DOHH2 (cell line): ENCODE measurements around the gene P2RY11.

ENCODE experiments used
- H3F3A ChIP-seq: fragments of 200-600 bp; sonication (generic), shearing (Covaris generic); 2 replicates; pipeline ENCODE4 v1.6.0; 2016; ENCODE audit warnings: antibody characterized with exemption, mild to moderate bottlenecking; ENCODE audit not compliant: control insufficient read depth, insufficient read depth
- H3K27ac ChIP-seq: fragments of 200-600 bp; sonication (generic); 2 replicates; pipeline ENCODE4 v1.5.1; 2014; ENCODE audit warnings: low read depth, mild to moderate bottlenecking, low read length, moderate library complexity
- H3K27me3 ChIP-seq: fragments of 200-600 bp; sonication (generic); 2 replicates; pipeline ENCODE4 v1.6.1; 2014; ENCODE audit warnings: mild to moderate bottlenecking, low read length, mixed read lengths; ENCODE audit not compliant: control insufficient read depth
- H3K36me3 ChIP-seq: fragments of 200-600 bp; sonication (generic); 2 replicates; pipeline ENCODE4 v1.6.1; 2014; ENCODE audit warnings: mild to moderate bottlenecking, low read length, moderate library complexity, mixed read lengths; ENCODE audit not compliant: control insufficient read depth
- H3K4me1 ChIP-seq: fragments of 200-600 bp; sonication (generic); 2 replicates; pipeline ENCODE4 v1.6.1; 2014; ENCODE audit warnings: mild to moderate bottlenecking, low read length, mixed read lengths; ENCODE audit not compliant: control insufficient read depth
- H3K4me2 ChIP-seq: fragments of 200-600 bp; sonication (generic); 2 replicates; pipeline ENCODE4 v1.6.0; 2014; ENCODE audit warnings: mild to moderate bottlenecking, low read length, moderate library complexity
- H3K4me3 ChIP-seq: fragments of 200-600 bp; sonication (generic); 2 replicates; pipeline ENCODE4 v1.5.1; 2014; ENCODE audit warnings: mild to moderate bottlenecking, low read length, mixed read lengths
- H3K79me2 ChIP-seq: fragments of 200-600 bp; sonication (generic); 2 replicates; pipeline ENCODE4 v1.6.1; 2014; ENCODE audit warnings: mild to moderate bottlenecking, low read length, mixed read lengths; ENCODE audit not compliant: control insufficient read depth
- H3K9me2 ChIP-seq: fragments of 200-600 bp; sonication (generic); replicated peaks from 2 replicates; pipeline ENCODE4 v1.6.1; 2014; ENCODE audit warnings: mild to moderate bottlenecking, low read length, mixed read lengths; ENCODE audit not compliant: control insufficient read depth
- H3K9me3 ChIP-seq: fragments of 200-600 bp; sonication (generic); 2 replicates; pipeline ENCODE4 v1.6.1; 2014; ENCODE audit warnings: antibody characterized with exemption, low read length, mixed read lengths; ENCODE audit not compliant: control insufficient read depth, insufficient read depth
- H4K20me1 ChIP-seq: fragments of 200-600 bp; sonication (generic); 2 replicates; pipeline ENCODE4 v1.6.0; 2014; ENCODE audit warnings: low read depth, mild to moderate bottlenecking, antibody characterized with exemption, low read length, moderate library complexity; ENCODE audit not compliant: control insufficient read depth, insufficient read depth
- EZH2phosphoT487 ChIP-seq: fragments of 200-600 bp; sonication (generic); IDR thresholded peaks from 2 replicates; pipeline ENCODE4 v1.6.1; 2017; ENCODE audit warnings: borderline replicate concordance, mild to moderate bottlenecking, antibody characterized with exemption, low read length, moderate library complexity, mixed read lengths
- TF ChIP-seq, protein P1 (sequence below): fragments of 200-600 bp; sonication (generic); IDR thresholded peaks from one replicate; pipeline ENCODE4 v1.5.1; 2014; ENCODE audit warnings: antibody characterized with exemption, mild to moderate bottlenecking, low read depth, low read length; ENCODE audit not compliant: poor library complexity, severe bottlenecking

Gene P2RY11

DNA sequence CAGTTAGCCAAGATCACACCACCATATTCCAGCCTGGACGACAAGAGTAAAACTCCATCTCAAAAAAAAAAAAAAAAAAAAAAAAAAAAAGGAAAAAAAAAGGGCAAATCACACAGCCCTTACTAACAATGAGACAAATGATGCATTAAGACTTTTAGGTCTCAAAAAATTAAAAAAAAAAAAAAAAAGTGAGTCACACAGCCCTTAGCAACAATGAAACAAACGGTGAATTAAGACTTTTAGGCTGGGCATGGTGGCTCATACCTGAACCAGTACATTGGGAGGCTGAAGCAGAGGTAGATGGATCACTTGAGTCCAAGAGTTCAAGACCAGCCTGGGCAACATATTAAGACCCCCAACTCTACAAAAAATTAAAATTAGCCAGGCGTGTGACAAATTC is 40.6 kb downstream of the P2RY11 start:
- H3K9me2 ChIP-seq = no peaks in the 10 kb centered on the region
- H3K4me2 ChIP-seq = no peak overlapping the region
- H3K4me3 ChIP-seq = no peak overlapping the region
- H4K20me1 ChIP-seq = peaks cover 16% of the 10 kb centered on the region
- TF ChIP-seq, protein P1, sequence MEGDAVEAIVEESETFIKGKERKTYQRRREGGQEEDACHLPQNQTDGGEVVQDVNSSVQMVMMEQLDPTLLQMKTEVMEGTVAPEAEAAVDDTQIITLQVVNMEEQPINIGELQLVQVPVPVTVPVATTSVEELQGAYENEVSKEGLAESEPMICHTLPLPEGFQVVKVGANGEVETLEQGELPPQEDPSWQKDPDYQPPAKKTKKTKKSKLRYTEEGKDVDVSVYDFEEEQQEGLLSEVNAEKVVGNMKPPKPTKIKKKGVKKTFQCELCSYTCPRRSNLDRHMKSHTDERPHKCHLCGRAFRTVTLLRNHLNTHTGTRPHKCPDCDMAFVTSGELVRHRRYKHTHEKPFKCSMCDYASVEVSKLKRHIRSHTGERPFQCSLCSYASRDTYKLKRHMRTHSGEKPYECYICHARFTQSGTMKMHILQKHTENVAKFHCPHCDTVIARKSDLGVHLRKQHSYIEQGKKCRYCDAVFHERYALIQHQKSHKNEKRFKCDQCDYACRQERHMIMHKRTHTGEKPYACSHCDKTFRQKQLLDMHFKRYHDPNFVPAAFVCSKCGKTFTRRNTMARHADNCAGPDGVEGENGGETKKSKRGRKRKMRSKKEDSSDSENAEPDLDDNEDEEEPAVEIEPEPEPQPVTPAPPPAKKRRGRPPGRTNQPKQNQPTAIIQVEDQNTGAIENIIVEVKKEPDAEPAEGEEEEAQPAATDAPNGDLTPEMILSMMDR = no peak
- TF ChIP-seq EZH2phosphoT487 = no peak
- H3K4me1 ChIP-seq = no peaks in the 10 kb centered on the region
- peaks cover 94% of the 10 kb centered on the region for H3K36me3 ChIP-seq
- H3K9me3 ChIP-seq = no peaks in the 10 kb centered on the region
- peaks cover 68% of the 10 kb centered on the region for H3K79me2 ChIP-seq
- H3K27ac ChIP-seq = no peak overlapping the region
- H3K27me3 ChIP-seq = no peaks in the 10 kb centered on the region
- peaks cover 11% of the 10 kb centered on the region for H3F3A ChIP-seq

- peaks cover 98% of the 10 kb centered on the region for H3K36me3 ChIP-seq
- H3F3A ChIP-seq = peaks cover 16% of the 10 kb centered on the region; the same call in 1 of the 2 replicates
- no peaks in the 10 kb centered on the region for H3K9me2 ChIP-seq
- peaks cover 85% of the 10 kb centered on the region for H3K79me2 ChIP-seq
- H3K27me3 ChIP-seq = no peaks in the 10 kb centered on the region
- no peaks in the 10 kb centered on the region for H3K9me3 ChIP-seq
- H4K20me1 ChIP-seq = peaks cover 10% of the 10 kb centered on the region
- H3K27ac ChIP-seq = no peak overlapping the region
- no peak overlapping the region for H3K4me2 ChIP-seq
- no peak overlapping the region for H3K4me3 ChIP-seq
- H3K4me1 ChIP-seq = no peaks in the 10 kb centered on the region
- no peak for TF ChIP-seq EZH2phosphoT487
- TF ChIP-seq, protein P1 = no peak
Measured at GRCh38 chr19:10155839-10156238, 44.3 kb downstream of the P2RY11 start.

GRCh38 chr19:10158071-10158470 is 46.6 kb downstream of the P2RY11 start:
- H3F3A ChIP-seq = peaks cover 19% of the 10 kb centered on the region
- H3K36me3 ChIP-seq = peaks cover 97% of the 10 kb centered on the region
- no peak overlapping the region for H3K4me2 ChIP-seq
- H4K20me1 ChIP-seq = peaks cover 3% of the 10 kb centered on the region; the same call in 1 of the 2 replicates
- no peaks in the 10 kb centered on the region for H3K27me3 ChIP-seq
- TF ChIP-seq, protein P1 = no peak
- no peak for TF ChIP-seq EZH2phosphoT487
- H3K9me2 ChIP-seq = no peaks in the 10 kb centered on the region
- H3K4me1 ChIP-seq = no peaks in the 10 kb centered on the region
- no peaks in the 10 kb centered on the region for H3K9me3 ChIP-seq
- H3K79me2 ChIP-seq = peaks cover 79% of the 10 kb centered on the region
- H3K27ac ChIP-seq = no peak overlapping the region
- H3K4me3 ChIP-seq = no peak overlapping the region
